WERI-Rb-1 (cell line): Measurements from ENCODE around the gene HLA-DQA2.
"Not testable (repeated sequence)": the region's sequence is repeated elsewhere in the genome, so short reads cannot be mapped to it uniquely, and the experiment has no call there.

Source experiments
- DNase-seq: peaks from one replicate; pipeline ENCODE4 v3.0.0-alpha.2; 2020
- H3K27ac ChIP-seq: fragments of 250-450 bp; sonication (Bioruptor Pico); 2 replicates; pipeline ENCODE4 v1.5.1; 2020; ENCODE audit warnings: mild to moderate bottlenecking, moderate library complexity
- H3K27me3 ChIP-seq: fragments of 250-450 bp; sonication (Bioruptor Pico); 2 replicates; pipeline ENCODE4 v1.5.1; 2021; ENCODE audit warnings: mild to moderate bottlenecking, low read depth, moderate library complexity; ENCODE audit not compliant: insufficient read depth, severe bottlenecking
- H3K36me3 ChIP-seq: fragments of 250-450 bp; sonication (Bioruptor Pico); 2 replicates; pipeline ENCODE4 v1.5.1; 2020; ENCODE audit warnings: mild to moderate bottlenecking, moderate library complexity
- H3K4me3 ChIP-seq: 2 replicates; pipeline ENCODE4 v1.5.1; 2011; ENCODE audit warnings: low read depth, mild to moderate bottlenecking, control low read depth, low read length
- H3K9me3 ChIP-seq: fragments of 250-450 bp; sonication (Bioruptor Pico); 2 replicates; pipeline ENCODE4 v1.5.1; 2021; ENCODE audit warnings: mild to moderate bottlenecking, moderate library complexity; ENCODE audit not compliant: severe bottlenecking
- TF ChIP-seq, protein P1 (sequence below): IDR thresholded peaks from 2 replicates; pipeline ENCODE4 v1.5.1; 2011; ENCODE audit warnings: low read depth, mild to moderate bottlenecking, control low read depth, inconsistent platforms, low read length

The HLA-DQA2 gene

DNA sequence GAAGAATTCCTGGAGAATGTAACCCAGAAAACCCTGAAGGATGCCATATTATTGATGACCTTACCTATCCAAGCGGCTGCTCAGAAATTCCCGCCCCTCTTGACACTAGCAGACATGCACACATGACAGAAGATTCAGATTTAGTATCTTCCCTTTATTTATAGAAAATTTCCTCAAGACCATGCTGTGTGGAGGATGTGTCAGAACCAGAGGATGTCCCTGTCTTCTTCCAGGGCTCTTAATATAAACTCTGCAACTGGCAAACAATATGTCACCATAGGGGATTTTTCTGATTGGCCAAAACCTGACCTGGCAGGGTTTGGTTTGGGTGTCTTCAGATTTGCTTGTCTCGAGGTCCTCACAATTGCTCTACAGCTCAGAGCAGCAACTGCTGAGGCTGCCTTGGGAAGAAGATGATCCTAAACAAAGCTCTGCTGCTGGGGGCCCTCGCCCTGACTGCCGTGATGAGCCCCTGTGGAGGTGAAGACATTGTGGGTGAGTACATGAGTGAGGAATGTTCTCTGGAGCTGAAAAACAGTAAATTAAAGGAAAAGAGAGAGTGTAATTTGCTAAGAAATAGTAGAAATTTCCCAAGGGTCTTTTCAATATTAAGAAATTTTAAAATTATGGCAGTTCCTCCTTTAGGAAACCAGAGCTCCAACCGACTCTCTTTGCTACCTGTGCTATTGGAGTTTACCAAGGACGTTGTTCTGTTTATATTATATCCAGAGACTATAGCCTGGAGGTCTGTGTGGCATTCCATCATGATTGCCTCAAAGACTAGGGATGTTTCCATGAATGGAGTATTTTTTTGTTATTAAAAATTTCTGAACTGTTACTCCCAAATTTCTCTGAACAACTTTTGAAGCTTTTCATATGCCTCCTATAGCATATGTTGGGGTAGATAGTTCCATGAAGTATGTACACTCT lies at the start of gene HLA-DQA2:
TSS of gene HLA-DQA2 (plus strand) at position 361 of the 930 bp plus-strand sequence. CDS start at position 414, 53 bp downstream.
- no peak for DNase-seq
- Histone ChIP-seq H3K27me3 (peaks cover 91% of the 10 kb centered on the region), H3K27ac (no peak within 1 kb of the TSS), H3K4me3 (no peak within 1 kb of the TSS), H3K9me3 (no peaks in the 10 kb centered on the region), H3K36me3 (no peaks in the 10 kb centered on the region)
- TF ChIP-seq, protein P1, sequence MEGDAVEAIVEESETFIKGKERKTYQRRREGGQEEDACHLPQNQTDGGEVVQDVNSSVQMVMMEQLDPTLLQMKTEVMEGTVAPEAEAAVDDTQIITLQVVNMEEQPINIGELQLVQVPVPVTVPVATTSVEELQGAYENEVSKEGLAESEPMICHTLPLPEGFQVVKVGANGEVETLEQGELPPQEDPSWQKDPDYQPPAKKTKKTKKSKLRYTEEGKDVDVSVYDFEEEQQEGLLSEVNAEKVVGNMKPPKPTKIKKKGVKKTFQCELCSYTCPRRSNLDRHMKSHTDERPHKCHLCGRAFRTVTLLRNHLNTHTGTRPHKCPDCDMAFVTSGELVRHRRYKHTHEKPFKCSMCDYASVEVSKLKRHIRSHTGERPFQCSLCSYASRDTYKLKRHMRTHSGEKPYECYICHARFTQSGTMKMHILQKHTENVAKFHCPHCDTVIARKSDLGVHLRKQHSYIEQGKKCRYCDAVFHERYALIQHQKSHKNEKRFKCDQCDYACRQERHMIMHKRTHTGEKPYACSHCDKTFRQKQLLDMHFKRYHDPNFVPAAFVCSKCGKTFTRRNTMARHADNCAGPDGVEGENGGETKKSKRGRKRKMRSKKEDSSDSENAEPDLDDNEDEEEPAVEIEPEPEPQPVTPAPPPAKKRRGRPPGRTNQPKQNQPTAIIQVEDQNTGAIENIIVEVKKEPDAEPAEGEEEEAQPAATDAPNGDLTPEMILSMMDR: no peak

DNA sequence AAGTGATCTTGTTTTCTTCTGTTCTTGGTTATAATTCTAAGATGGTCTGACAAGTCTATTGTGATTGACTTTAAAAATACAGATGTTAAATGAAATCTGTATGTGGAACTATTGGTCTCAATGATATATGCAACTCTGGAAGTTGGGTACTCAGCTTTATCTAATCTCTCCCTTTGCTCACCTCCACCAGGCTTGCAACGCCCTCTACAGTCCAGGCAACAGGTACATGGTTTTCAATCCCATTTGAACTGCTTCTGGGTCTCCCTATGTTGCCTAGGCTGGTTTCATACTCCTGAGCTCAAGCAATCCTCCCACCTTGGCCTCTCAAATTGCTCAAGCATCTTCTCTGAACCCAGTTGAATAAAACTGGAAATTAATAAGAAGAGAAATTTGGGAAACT lies 49.2 kb upstream of the HLA-DQA2 start:
- H3K36me3 ChIP-seq: no peaks in the 10 kb centered on the region
- TF ChIP-seq, protein P1: peak; percentile 91
- H3K9me3 ChIP-seq: peaks cover 5% of the 10 kb centered on the region
- peak; percentile 86 for DNase-seq
- H3K4me3 ChIP-seq: no peak overlapping the region
- peaks cover 37% of the 10 kb centered on the region for H3K27me3 ChIP-seq
- H3K27ac ChIP-seq: no peak overlapping the region

DNA sequence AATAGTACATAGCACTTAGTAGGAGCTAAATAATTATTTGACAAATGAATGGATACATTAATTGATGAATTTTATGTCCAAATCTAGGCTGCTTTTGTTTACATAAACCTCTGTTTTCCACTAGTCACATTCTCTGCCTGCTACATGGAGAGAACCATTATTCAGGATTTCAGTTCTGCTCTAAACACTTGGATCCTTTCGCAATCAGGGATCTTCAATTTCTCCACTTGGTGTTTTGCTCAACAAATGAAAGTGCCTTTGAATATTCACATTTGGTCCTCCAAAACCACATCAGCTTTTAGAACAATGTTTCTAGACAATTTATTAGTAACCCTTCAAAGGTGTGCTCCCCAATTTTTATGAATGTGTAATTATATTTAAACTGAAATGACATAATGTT lies 44.2 kb upstream of the HLA-DQA2 start:
- no peak overlapping the region for H3K4me3 ChIP-seq
- no peaks in the 10 kb centered on the region for H3K36me3 ChIP-seq
- DNase-seq: no peak
- peaks cover 78% of the 10 kb centered on the region for H3K27me3 ChIP-seq
- H3K9me3 ChIP-seq: peaks cover 5% of the 10 kb centered on the region
- H3K27ac ChIP-seq: no peak overlapping the region
- TF ChIP-seq, protein P1: no peak

DNA sequence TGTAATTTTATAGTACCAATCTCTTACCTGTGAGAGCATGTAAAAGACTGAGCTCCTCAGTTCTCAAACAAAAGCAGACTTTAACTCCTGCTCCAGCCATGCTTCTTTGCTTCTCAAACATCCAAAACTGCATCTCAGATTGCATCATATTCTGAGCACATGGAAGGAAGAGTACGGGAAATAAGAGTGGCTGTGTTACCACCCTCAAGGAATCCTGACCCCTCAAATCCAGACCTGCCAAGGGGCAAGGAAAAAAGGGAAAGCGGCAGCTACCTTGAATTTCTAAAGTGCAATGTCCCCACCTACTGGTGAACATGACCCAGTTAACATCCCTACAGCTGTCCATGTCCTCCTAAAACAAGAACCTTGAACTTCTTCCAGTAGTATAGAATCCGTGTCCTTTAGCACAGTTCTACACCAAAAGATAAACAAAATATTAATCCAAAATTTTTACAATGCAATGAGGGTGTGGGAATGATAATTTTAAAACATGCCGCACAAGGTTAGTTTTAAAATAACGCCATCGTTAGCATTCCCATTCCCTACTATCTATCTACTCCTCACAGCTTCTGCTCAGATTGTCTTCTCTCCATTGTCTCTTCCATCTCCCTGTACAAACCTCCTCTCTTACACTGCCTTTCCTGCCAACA lies 40.7 kb upstream of the HLA-DQA2 start:
- Histone ChIP-seq H3K27me3 (peaks cover 78% of the 10 kb centered on the region), H3K36me3 (no peaks in the 10 kb centered on the region), H3K9me3 (peaks cover 3% of the 10 kb centered on the region), H3K27ac (no peak overlapping the region), H3K4me3 (no peak overlapping the region)
- DNase-seq: peak; percentile 62
- TF ChIP-seq, protein P1: peak; percentile 87

DNA sequence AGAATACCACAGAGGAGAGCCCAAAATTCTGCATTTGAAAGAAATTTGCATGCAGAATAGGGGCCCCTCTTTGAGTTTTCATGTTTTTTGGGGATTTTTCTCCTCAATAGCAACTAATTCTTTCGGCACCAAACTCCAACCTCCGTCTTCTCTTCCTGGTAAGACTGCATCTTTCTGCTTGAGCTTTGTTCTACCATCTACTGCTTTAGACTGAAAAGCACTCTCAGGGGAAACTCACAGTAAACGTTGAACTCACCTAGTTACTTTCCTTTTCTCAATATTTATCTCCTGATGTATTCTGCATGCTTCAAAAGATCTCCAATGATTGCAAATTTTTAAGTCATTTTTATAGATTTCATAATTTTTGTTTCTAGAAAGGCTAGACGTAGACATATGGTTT lies 37.8 kb upstream of the HLA-DQA2 start:
- Histone ChIP-seq H3K9me3 (peaks cover 3% of the 10 kb centered on the region), H3K4me3 (no peak overlapping the region), H3K27ac (no peak overlapping the region), H3K36me3 (no peaks in the 10 kb centered on the region), H3K27me3 (peaks cover 53% of the 10 kb centered on the region)
- DNase-seq: no peak
- TF ChIP-seq, protein P1: no peak

DNA sequence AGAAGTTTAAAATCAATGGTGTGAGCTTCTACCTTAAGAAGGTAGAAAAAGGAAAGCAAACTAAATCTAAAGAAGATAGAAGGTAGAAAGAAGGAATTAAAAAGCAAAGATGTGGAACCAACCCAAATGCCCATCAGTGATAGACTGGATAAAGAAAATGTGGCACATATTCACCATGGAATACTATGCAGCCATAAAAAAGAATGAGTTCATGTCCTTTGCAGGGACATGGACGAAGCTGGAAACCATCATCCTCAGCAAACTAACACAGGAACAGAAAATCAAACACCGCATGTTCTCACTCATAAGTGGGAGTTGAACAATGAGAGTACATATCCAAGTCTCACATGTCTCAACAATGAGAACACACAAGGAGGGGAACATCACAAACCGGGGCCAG lies 36.0 kb upstream of the HLA-DQA2 start:
- H3K27ac ChIP-seq, H3K4me3 ChIP-seq, H3K9me3 ChIP-seq, DNase-seq, H3K36me3 ChIP-seq: not testable (repeated sequence)
- H3K27me3 ChIP-seq: peaks cover 45% of the 10 kb centered on the region
